PC-9 (cell line): Measurements from ENCODE around the gene SMIM5. TPM values are rescaled to one million over a fixed set of nuclear protein-coding genes. Genes with fewer than 3 reads are reported as not detected.

Experiments
- BruUV-seq: library from RNA; stranded (reverse); fragments of 400-500 nt; replicated peaks from 2 replicates; lab custom pipeline; 2021; lab: Mats Ljungman, UMichigan
- CTCF ChIA-PET: fragments of 300-600 bp; sonication (Branson Sonifier 250); formaldehyde crosslinking; loops from one replicate; lab custom pipeline; 2022; ENCODE audit warnings: antibody characterized with exemption; lab: Charles Lee
- POLR2A ChIA-PET: fragments of 300-600 bp; sonication (Branson Sonifier 250); formaldehyde crosslinking; loops from one replicate; lab custom pipeline; 2022; ENCODE audit warnings: antibody characterized with exemption; ENCODE audit not compliant: unreplicated experiment; lab: Charles Lee
- DNase-seq, 2 experiments: peaks; one replicate each; pipeline versions ENCODE4 v3.0.0 to v3.0.0-alpha.2; 2015 to 2022; ENCODE audit warnings: mixed read lengths in 1 of 2
- H2AFZ ChIP-seq: fragments of 200-600 bp; sonication (generic); 2 replicates; pipeline ENCODE4 v1.8.1; 2017; ENCODE audit warnings: antibody characterized with exemption
- H3F3A ChIP-seq: fragments of 200-600 bp; sonication (generic); 2 replicates; pipeline ENCODE4 v1.8.1; 2017; ENCODE audit warnings: antibody characterized with exemption, mild to moderate bottlenecking, low read depth; ENCODE audit not compliant: insufficient read depth
- H3K27ac ChIP-seq: fragments of 200-600 bp; sonication (generic); 2 replicates; pipeline ENCODE4 v1.6.1; 2016; ENCODE audit warnings: mixed run types
- H3K27me3 ChIP-seq: fragments of 200-600 bp; sonication (generic); 2 replicates; pipeline ENCODE4 v1.6.1; 2016; ENCODE audit warnings: low read depth, mixed run types; ENCODE audit not compliant: insufficient read depth
- H3K36me3 ChIP-seq: fragments of 200-600 bp; sonication (generic); 2 replicates; pipeline ENCODE4 v1.6.1; 2016; ENCODE audit warnings: low read depth, mixed run types
- H3K4me1 ChIP-seq: fragments of 200-600 bp; sonication (generic); replicated peaks from 2 replicates; pipeline ENCODE4 v1.6.1; 2016; ENCODE audit warnings: mixed run types; ENCODE audit not compliant: insufficient read depth
- H3K4me2 ChIP-seq: fragments of 200-600 bp; sonication (generic); 2 replicates; pipeline ENCODE4 v1.6.1; 2017; ENCODE audit warnings: mixed run types
- H3K4me3 ChIP-seq: fragments of 200-600 bp; sonication (generic); 2 replicates; pipeline ENCODE4 v1.6.1; 2016; ENCODE audit warnings: mixed run types
- H3K79me2 ChIP-seq: fragments of 200-600 bp; sonication (generic); 2 replicates; pipeline ENCODE4 v1.6.1; 2017; ENCODE audit warnings: low read depth, mixed run types
- H3K9me2 ChIP-seq: fragments of 200-600 bp; sonication (generic); 2 replicates; pipeline ENCODE4 v1.8.1; 2017; ENCODE audit warnings: mild to moderate bottlenecking; ENCODE audit not compliant: insufficient read depth
- H3K9me3 ChIP-seq: fragments of 200-600 bp; sonication (generic); 2 replicates; pipeline ENCODE4 v1.8.1; 2016; ENCODE audit warnings: low read depth; ENCODE audit not compliant: insufficient read depth
- H4K20me1 ChIP-seq: fragments of 200-600 bp; sonication (generic); 2 replicates; pipeline ENCODE4 v1.8.1; 2017; ENCODE audit not compliant: insufficient read depth
- EZH2 ChIP-seq: fragments of 200-600 bp; sonication (generic); IDR thresholded peaks from 2 replicates; pipeline ENCODE4 v1.8.0; 2017; ENCODE audit warnings: antibody characterized with exemption, low read depth
- intact Hi-C: fragments of 100-400 bp; cut with micrococcal nuclease; formaldehyde crosslinking; loops from one replicate; pipeline ENCODE4 v1.10.0; 2022; ENCODE audit not compliant: unreplicated experiment
- total RNA-seq: library from RNA; stranded (reverse); gene quantifications from 2 replicates; pipeline ENCODE4 v1.2.3, GENCODE V29; 2021
- TF ChIP-seq, protein P1 (sequence below): fragments of 200-600 bp; sonication (generic); conservative IDR thresholded peaks from 2 replicates; pipeline ENCODE4 v1.6.1; 2017; ENCODE audit warnings: mixed run types, antibody characterized with exemption, mild to moderate bottlenecking, moderate library complexity

The SMIM5 gene
- total RNA-seq, 1 experiment from 2014 or later = 0.31 TPM

DNA sequence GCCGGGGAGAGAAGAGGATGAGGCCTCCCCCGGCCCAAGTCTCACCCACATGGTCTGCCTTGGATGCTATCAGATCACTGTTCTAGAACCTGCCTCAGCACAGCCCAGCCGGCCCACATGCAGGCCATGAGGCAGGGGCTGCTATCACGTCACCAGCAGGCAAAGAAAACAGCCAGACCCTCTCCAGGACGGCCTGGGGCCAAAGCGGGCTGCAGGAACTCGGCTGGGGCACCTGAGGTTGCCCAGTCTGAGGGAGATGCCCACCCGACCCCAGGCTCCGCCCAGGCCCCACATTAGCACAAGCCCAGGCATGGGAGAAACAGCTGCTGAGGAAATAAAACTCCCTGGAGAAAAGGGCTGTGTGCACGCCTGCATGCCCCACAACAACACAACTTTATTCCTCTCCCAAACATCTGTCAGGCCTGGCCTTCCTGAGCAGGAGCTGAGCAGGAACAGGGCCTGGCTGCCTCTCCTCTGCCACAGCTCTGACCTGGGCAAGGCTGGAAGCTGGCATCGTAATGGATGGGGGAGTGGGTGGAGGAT, 6.7 kb upstream of the SMIM5 start:
- Histone ChIP-seq H3K4me3 (no peak overlapping the region), H3K79me2 (no peaks in the 10 kb centered on the region), H3K27ac (no peak overlapping the region), H3K27me3 (no peaks in the 10 kb centered on the region), H3K4me1 (no peaks in the 10 kb centered on the region), H2AFZ (no peak overlapping the region), H3K36me3 (no peaks in the 10 kb centered on the region), H4K20me1 (peaks cover 3% of the 10 kb centered on the region; the same call in 1 of the 2 replicates), H3K9me3 (no peaks in the 10 kb centered on the region), H3K9me2 (no peaks in the 10 kb centered on the region), H3F3A (no peaks in the 10 kb centered on the region), H3K4me2 (no peak overlapping the region)
- no peak for TF ChIP-seq EZH2
- TF ChIP-seq, protein P1, sequence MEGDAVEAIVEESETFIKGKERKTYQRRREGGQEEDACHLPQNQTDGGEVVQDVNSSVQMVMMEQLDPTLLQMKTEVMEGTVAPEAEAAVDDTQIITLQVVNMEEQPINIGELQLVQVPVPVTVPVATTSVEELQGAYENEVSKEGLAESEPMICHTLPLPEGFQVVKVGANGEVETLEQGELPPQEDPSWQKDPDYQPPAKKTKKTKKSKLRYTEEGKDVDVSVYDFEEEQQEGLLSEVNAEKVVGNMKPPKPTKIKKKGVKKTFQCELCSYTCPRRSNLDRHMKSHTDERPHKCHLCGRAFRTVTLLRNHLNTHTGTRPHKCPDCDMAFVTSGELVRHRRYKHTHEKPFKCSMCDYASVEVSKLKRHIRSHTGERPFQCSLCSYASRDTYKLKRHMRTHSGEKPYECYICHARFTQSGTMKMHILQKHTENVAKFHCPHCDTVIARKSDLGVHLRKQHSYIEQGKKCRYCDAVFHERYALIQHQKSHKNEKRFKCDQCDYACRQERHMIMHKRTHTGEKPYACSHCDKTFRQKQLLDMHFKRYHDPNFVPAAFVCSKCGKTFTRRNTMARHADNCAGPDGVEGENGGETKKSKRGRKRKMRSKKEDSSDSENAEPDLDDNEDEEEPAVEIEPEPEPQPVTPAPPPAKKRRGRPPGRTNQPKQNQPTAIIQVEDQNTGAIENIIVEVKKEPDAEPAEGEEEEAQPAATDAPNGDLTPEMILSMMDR = no peak
- POLR2A ChIA-PET = no interaction called here
- CTCF ChIA-PET = no interaction called here
- no peak for DNase-seq
- intact Hi-C loops = no loop called here
- BruUV-seq = no TSS peak

GRCh38 chr17:75627094-75627493, 6.1 kb upstream of the SMIM5 start:
- DNase-seq = no peak
- TF ChIP-seq EZH2 = no peak
- TF ChIP-seq, protein P1 = no peak
- no peak overlapping the region for H3K27ac ChIP-seq
- intact Hi-C loops = no loop called here
- H3K9me3 ChIP-seq = no peaks in the 10 kb centered on the region
- H3K4me3 ChIP-seq = no peak overlapping the region
- no peaks in the 10 kb centered on the region for H3K27me3 ChIP-seq
- H3K36me3 ChIP-seq = no peaks in the 10 kb centered on the region
- H3F3A ChIP-seq = no peaks in the 10 kb centered on the region
- ChIA-PET POLR2A (no interaction called here), CTCF (no interaction called here)
- H3K9me2 ChIP-seq = no peaks in the 10 kb centered on the region
- H3K4me1 ChIP-seq = no peaks in the 10 kb centered on the region
- H2AFZ ChIP-seq = no peak overlapping the region
- BruUV-seq = no TSS peak
- H3K4me2 ChIP-seq = no peak overlapping the region
- H4K20me1 ChIP-seq = peaks cover 3% of the 10 kb centered on the region; the same call in 1 of the 2 replicates
- no peaks in the 10 kb centered on the region for H3K79me2 ChIP-seq

DNA sequence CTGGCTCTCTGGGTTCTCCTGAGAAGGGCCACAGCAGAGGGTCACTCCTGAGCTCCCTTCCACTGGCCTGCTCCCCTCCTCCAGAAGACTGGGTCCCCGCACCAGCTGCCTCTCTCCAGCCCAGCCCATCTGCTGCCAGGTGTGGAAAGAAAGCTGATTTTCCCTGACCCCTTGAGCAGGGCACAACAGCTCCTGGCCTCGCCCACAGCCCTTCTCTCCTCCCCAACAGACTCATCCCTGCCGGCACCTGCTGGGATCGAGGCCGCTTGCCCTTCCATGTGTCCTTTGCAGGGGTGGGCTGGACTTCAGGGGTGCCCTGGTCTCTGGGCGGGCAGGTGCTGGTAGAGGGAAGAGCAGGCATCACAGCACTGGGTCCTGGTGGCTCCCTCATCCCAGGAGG, 4.8 kb upstream of the SMIM5 start:
- Histone ChIP-seq H3F3A (peaks cover 5% of the 10 kb centered on the region; the same call in 1 of the 2 replicates), H3K27me3 (no peaks in the 10 kb centered on the region), H3K36me3 (no peaks in the 10 kb centered on the region), H3K27ac (no peak overlapping the region), H3K4me3 (no peak overlapping the region), H3K9me2 (no peaks in the 10 kb centered on the region), H3K4me1 (peaks cover 9% of the 10 kb centered on the region), H3K4me2 (no peak overlapping the region), H4K20me1 (peaks cover 12% of the 10 kb centered on the region; the same call in 1 of the 2 replicates), H3K9me3 (no peaks in the 10 kb centered on the region), H2AFZ (no peak overlapping the region), H3K79me2 (no peaks in the 10 kb centered on the region)
- ChIA-PET CTCF (no interaction called here), POLR2A (interaction anchor here (0.6 kb wide), 1 partner anchor 203 kb away, joined by 3 read pairs; no protein-coding TSS in a partner anchor)
- no TSS peak for BruUV-seq
- intact Hi-C loops = no loop called here
- no peak for TF ChIP-seq EZH2
- TF ChIP-seq, protein P1 = no peak
- DNase-seq = no peak
